Neural progenitor cell (in vitro differentiated cells): ENCODE measurements around the gene ATP10A.

ENCODE experiments used
- EZH2 ChIP-seq: fragments of 200-600 bp; sonication (generic); IDR thresholded peaks from 2 replicates; pipeline ENCODE4 v1.6.1; 2017; ENCODE audit warnings: antibody characterized with exemption, mild to moderate bottlenecking, moderate library complexity
- EZH2phosphoT487 ChIP-seq: fragments of 200-600 bp; sonication (generic); IDR thresholded peaks from 2 replicates; pipeline ENCODE4 v1.6.1; 2017; ENCODE audit warnings: antibody characterized with exemption
- TF ChIP-seq, protein P1 (sequence below): fragments of 200-600 bp; sonication (generic); IDR thresholded peaks from 2 replicates; pipeline ENCODE4 v1.5.1; 2017; ENCODE audit warnings: antibody characterized with exemption, mild to moderate bottlenecking

DNA sequence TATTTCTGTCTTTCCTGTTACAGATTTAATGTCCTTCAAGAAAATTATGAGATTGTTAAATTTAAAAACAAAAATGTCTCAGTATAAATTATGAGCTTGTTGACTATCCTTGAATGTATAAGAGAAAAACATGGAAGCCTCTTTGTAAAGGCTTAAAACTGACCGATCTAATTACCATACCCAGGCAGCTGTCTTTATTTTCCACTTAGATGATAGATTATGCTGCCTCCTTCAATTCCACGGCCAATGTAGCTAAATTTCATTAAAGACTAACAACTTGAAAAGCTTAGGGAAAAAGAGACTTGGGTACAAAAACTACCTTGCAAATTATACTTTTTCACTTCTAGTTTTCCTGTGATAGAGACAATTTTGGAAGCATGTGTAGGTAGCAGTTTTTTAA lies 88.3 kb downstream of the ATP10A start:
- TF ChIP-seq, protein P1, sequence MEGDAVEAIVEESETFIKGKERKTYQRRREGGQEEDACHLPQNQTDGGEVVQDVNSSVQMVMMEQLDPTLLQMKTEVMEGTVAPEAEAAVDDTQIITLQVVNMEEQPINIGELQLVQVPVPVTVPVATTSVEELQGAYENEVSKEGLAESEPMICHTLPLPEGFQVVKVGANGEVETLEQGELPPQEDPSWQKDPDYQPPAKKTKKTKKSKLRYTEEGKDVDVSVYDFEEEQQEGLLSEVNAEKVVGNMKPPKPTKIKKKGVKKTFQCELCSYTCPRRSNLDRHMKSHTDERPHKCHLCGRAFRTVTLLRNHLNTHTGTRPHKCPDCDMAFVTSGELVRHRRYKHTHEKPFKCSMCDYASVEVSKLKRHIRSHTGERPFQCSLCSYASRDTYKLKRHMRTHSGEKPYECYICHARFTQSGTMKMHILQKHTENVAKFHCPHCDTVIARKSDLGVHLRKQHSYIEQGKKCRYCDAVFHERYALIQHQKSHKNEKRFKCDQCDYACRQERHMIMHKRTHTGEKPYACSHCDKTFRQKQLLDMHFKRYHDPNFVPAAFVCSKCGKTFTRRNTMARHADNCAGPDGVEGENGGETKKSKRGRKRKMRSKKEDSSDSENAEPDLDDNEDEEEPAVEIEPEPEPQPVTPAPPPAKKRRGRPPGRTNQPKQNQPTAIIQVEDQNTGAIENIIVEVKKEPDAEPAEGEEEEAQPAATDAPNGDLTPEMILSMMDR = no peak
- no peak for TF ChIP-seq EZH2phosphoT487
- TF ChIP-seq EZH2 = no peak
